ENCODE results near the gene ARHGAP40.

ARHGAP40 gene

GRCh38 chr20:38617830-38618196 lies 16.2 kb downstream of the ARHGAP40 start:
- DNase-seq (ENCODE audit: low read depth): no peak

DNA sequence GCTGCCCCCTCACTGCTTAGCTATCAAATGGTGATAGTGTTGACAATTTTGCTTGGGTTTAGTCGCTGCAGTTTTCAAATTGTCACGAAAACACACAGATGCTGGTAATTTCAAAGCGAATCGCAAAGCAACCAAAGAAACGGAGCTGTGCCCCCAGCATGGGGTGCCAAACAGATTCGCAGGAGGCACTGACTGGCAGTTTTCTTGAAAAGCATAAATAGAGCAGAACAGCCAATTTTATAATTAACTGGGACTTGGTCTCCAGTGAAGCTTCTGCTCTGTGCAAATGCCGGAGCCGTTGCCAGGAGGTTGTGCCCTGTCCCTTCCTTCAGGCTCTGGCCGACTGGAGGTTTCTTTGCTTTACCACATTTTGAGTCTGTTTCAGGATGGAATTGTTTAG lies 18.8 kb downstream of the ARHGAP40 start:
- DNase-seq (ENCODE audit: low read depth): no peak

DNA sequence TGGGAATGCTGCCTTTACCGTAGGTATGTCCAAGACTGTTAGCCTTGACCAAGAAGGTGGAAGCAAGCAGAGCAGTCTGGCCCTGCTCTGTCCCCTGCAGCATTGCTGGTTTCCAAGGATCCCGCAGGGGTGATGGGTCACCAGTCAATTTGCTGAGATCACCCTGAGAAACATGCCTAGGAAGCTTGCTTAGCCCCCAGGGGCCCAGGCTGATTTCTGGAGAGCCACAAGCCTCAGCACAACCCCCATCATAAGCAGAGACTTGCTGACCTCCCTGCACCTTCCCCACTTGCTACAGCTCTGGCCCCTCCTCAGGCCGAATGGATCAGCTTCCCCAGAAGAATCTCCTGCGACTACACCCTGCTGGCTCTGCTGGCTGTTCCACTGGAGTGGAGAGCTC lies 21.5 kb downstream of the ARHGAP40 start:
- DNase-seq (ENCODE audit: low read depth): no peak

DNA sequence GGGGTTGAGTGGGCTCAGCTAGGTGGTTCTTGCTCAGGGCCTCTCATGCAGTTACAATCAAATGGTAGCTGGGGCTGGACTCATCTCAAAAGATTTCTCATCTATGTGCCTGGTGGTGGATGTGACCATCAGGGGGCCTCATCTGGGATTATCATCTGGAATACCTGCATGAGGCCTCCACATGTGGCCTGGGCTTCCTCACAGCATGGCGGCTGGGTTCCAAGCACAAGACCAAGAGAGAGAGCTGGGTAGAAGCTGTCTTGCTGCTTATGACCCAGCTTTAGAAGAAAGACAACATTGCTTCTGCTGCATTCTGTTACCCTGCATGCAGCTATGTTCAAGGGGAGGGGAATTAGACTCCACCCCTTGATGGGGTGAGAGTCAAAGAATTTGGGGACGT lies 22.5 kb downstream of the ARHGAP40 start:
- no peak for DNase-seq (ENCODE audit: low read depth)

GRCh38 chr20:38625896-38626295 lies 24.3 kb downstream of the ARHGAP40 start:
- DNase-seq (ENCODE audit: low read depth): no peak

DNA sequence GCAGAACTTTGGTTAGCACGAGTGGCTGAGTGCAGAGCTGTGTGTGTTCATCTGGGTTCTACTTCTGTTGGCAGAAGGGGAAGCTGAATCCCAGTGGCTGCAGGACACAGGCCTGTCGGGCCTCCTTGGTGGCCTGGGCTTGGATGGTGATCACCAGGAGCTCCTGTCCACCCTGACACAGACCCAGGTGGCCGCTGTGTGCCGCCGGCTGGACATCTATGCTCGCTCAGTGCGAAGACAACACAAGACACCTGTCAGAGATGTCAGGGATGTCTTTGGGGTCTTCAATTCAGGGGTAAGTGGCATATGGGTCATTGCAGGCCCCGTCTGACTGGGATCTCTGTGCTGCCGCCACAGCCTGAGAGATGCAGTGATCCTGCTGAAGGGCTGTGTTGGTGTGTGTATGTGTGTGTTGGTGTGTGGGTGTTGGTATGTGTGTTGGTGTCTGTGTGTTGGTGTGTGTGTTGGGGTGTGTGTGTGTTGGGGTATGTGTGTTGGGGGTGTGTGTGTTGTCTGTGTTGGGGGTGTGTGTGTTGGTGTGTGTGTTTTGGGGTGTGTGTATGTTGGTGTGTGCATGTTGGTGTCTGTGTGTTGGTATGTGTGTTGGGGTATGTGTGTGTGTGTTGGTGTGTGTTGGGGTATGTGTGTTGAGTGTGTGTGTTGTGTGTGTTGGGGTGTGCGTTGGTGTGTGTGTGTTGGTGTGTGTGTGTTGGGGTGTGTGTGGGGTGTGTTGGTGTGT lies 25.5 kb downstream of the ARHGAP40 start:
- no peak for DNase-seq (ENCODE audit: low read depth)

DNA sequence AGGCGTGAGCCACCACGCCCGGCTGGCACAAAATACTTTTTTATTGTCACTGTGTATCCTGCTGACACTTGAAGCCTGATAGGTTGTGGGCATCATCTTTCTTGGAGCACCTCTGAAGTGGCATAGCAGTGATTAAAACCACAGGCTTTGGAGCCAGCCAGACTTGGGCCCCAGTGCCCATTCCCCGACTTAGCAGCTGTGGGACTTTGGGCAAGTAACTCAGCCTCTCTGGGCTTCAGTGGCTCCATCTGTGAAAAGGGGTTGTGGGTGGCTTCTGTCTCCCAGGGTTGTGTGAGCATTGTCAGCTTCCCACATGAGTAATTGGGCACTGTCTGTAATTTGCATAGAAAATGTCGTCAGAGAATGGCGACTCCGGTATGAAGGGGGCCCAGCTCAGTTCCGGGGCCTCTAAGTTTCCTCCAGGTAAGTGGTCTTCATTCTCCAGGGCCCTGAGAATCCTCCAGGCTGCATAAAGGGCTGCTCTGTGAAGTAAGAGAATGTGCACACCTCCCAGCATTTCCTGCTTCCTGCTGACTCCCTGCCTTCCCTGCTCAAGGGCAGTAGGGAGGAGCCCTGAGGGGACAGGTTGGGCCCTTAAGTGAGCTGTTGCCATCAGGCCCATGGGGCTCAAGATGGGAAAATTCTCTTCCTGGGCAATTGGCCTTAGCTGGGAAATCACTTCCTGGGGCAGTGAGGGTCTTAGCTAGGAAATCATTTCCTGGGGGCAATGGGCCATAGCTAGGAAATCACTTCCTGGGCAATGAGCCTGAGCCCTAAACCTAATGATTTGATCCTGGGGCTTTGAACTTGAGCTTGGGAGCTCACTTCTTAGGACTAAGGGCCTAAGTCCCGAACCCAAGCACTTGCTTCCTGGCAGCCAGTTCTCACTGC lies 27.2 kb downstream of the ARHGAP40 start:
- DNase-seq (ENCODE audit: low read depth): no peak

DNA sequence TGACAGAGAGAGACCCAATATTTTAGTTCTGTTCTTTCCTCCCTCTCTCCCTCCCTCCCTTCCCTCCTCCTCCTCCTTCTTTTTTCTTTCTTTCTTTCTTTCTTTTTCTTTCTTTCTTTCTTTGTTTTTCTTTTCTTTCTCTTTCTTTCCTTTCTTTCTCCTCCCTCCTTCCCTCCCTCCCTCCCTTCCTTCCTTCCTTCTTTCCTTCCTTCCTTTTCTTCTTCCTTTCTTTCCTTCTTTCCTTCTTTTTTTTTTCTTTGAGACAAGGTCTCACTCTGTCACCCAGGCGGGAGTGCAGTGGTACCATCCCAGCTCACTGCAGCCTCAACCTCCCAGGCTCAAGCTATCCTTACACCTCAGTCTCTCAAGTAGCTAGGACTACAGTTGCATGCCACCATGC lies 28.4 kb downstream of the ARHGAP40 start:
- DNase-seq (ENCODE audit: low read depth): no peak

DNA sequence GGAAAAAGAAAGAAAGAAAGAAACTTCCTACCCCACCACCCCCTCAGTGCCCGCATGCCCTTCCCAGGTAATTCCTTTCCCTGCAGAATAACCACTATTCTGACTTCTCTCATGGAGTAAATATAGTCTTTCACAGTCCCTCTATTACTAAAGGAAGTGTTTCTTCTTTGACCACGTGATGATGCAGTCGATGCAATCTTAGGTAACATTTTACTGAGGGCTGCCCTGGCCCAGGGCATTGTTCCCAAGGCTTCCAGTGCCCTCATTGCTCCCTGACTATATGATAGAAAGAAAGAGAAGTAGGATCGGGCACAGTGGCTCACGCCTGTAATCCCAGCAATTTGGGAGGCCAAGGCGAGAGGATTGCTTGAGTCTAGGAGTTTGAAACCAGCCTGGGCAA lies 29.1 kb downstream of the ARHGAP40 start:
- no peak for DNase-seq (ENCODE audit: low read depth)

GRCh38 chr20:38631155-38632022 lies 29.8 kb downstream of the ARHGAP40 start:
- no peak for DNase-seq (ENCODE audit: low read depth)

DNA sequence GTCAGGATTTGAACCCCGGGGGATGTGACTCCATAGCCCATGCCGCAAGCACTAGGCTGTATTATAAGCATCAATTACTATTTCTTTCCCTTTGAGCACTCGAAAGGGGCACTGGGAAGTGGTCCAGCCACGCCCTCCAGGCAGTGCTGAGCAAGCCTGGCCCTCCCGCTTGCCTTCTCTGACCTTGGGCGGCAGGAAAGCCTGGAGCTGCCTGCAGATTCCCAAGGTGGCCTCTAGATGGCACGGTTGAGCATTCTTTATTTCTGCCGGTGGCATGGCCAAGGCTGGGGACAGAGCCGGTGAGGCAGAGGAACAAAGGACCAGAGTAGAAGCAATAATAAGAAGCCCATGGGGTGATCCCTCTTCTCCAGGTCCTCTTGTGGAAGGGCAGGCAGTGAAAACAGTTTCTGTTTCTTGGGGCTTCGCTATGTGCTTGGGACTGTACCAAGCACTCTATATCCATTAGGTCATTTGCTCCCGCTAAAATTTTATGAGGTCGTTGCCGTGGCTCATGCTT lies 32.0 kb downstream of the ARHGAP40 start:
- DNase-seq (ENCODE audit: low read depth): no peak

- no peak for DNase-seq (ENCODE audit: low read depth)
These were observed 34.2 kb downstream of the ARHGAP40 start for GRCh38 chr20:38635721-38636288.

GRCh38 chr20:38640521-38640920 lies 38.9 kb downstream of the ARHGAP40 start:
- no peak for DNase-seq (ENCODE audit: low read depth)

DNA sequence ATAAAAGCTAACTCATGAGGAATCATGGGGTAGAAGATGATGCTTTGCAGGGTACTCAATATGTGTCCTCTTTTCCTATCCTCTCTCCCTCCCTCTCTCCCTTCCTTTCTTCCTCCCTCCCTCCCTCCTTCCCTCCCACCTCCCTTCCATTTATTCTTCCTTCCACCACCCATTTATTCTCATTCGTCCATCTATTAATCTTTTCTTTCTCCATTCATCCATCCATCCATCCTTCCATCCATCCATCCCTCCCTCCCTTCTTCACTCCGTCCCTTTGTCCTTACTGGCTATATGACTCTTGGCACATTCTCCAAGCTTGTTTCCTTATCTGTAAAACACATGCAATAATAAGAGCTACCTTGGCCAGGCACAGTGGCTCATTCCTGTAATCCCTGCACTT lies 40.9 kb downstream of the ARHGAP40 start:
- no peak for DNase-seq (ENCODE audit: low read depth)

DNA sequence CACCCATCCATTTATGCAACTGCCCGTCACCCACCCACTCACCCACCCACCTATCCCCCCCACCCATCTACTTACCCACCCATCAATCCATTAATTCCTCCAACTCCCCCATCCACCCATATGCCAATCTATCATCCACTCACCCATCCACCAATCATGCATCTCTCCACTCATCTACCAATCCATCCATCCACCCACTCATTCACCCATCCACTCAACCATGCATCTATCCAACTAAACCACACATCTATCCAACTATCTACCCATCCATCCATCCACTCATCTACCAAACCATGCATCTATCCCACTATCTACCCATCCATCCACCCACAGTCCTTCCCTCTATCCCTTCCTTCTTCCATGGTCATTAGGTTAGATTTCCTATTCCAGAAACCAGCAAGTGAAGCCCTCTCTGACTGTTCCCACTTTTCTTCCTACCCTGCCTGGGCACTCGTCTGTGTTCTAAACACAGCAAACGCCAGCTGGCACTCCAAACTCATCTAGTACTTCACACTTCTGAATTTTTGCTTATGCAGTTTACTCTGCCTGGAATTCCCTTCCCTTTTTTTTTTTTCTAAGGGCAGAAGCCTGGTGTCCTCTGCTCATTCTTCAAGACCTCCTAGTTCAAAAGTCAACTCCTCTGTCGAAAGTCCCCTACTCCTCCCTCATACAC lies 43.1 kb downstream of the ARHGAP40 start:
- no peak for DNase-seq (ENCODE audit: low read depth)

- no peak for DNase-seq (ENCODE audit: low read depth)
These were observed 43.7 kb downstream of the ARHGAP40 start for GRCh38 chr20:38645351-38645750.

DNA sequence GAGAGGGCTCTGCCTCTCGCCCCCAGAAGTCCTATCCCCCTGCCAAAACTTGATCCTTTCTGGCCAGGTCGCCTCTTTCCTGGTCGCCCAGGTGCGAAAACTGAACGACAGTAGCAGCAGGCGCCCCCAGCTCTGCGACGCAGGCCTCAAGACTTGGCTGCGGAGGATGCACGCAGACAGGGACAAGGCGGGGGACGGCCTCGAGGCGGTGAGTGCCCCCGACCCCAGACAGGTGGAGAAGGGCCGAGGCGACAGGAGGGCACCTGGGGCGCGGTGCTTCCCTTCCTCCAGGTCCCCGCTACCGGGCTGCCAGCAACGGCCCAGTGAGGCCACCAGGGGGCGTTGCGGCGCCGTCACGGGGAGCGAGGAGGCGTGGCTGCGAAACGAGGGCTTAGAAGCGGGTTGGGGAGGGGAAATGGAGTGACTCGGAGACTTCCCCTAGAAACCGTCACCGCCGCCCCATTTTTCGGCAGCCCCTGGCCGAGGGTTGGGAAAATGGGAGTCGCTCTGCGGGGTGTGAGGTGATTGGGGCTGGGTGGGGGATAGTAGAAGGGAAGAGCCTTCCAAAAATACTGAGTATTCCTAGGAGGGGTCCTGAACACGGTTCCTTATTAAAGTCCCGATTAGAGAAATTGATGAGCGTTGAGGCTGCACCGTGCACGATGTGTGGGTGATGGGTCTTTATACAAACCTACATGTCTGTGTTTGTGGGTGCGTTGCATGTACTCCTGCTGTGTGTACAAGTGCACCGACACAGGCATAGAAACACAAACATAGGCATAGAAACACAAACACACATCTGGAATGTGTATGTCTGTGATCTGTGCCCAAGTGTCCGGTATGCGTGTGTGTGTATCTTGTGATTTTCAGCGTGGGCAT lies 44.6 kb downstream of the ARHGAP40 start:
- no peak for DNase-seq (ENCODE audit: low read depth)

GRCh38 chr20:38649275-38649891 lies 47.8 kb downstream of the ARHGAP40 start:
- DNase-seq (ENCODE audit: low read depth): no peak

- no peak for DNase-seq (ENCODE audit: low read depth)
These were observed 48.4 kb downstream of the ARHGAP40 start for GRCh38 chr20:38650010-38650409.

GRCh38 chr20:38651154-38651553 lies 49.5 kb downstream of the ARHGAP40 start:
- no peak for DNase-seq (ENCODE audit: low read depth)

Data from GM04503 (cell line).